ENCODE data around the gene SNAPC4.
"Not testable (repeated sequence)": the region's sequence is repeated elsewhere in the genome, so short reads cannot be mapped to it uniquely, and the experiment has no call there.

Gene SNAPC4

GRCh38 chr9:136410500-136411287 lies 10.7 kb upstream of the SNAPC4 start, which contains the start of the genes ENTR1 and PMPCA:
Gene ENTR1 (minus strand): TSS chr9:136410614. CDS start chr9:136410397, 217 bp downstream.
Gene PMPCA (plus strand): TSS chr9:136410658. CDS start chr9:136410669, 11 bp downstream.
- DNase-seq (ENCODE audit: low spot score): peak; percentile 93

GRCh38 chr9:136409557-136410455 lies 9.8 kb upstream of the SNAPC4 start:
- peak; percentile 62 for DNase-seq (ENCODE audit: low spot score)

GRCh38 chr9:136407911-136408310 lies 7.9 kb upstream of the SNAPC4 start:
- DNase-seq (ENCODE audit: low spot score): no peak

GRCh38 chr9:136407061-136407460 lies 7.1 kb upstream of the SNAPC4 start:
- not testable (repeated sequence) for DNase-seq (ENCODE audit: low spot score)

- DNase-seq (ENCODE audit: low spot score): not testable (repeated sequence)
Observed at GRCh38 chr9:136405904-136406303, 5.9 kb upstream of the SNAPC4 start.

GRCh38 chr9:136405481-136405880 lies 5.5 kb upstream of the SNAPC4 start:
- no peak for DNase-seq (ENCODE audit: low spot score)

- no peak for DNase-seq (ENCODE audit: low spot score)
Observed at GRCh38 chr9:136404801-136405136, 4.8 kb upstream of the SNAPC4 start.

- DNase-seq (ENCODE audit: low spot score): no peak
Observed at GRCh38 chr9:136403915-136404800, 4.2 kb upstream of the SNAPC4 start.

GRCh38 chr9:136403538-136403914 lies 3.6 kb upstream of the SNAPC4 start:
- DNase-seq (ENCODE audit: low spot score): no peak

GRCh38 chr9:136402067-136402466 lies 2.1 kb upstream of the SNAPC4 start:
- no peak for DNase-seq (ENCODE audit: low spot score)

GRCh38 chr9:136401173-136401922 lies 1.4 kb upstream of the SNAPC4 start:
- DNase-seq (ENCODE audit: low spot score): no peak

- peak; percentile 56 for DNase-seq (ENCODE audit: low spot score)
Observed at GRCh38 chr9:136399176-136400037, 563 bp downstream of the SNAPC4 start.

- DNase-seq (ENCODE audit: low spot score): no peak
Observed at GRCh38 chr9:136398286-136398685, 1.7 kb downstream of the SNAPC4 start.

- DNase-seq (ENCODE audit: low spot score): no peak
Observed at GRCh38 chr9:136397643-136398042, 2.3 kb downstream of the SNAPC4 start.

GRCh38 chr9:136396219-136396515 lies 3.8 kb downstream of the SNAPC4 start:
- no peak for DNase-seq (ENCODE audit: low spot score)

- DNase-seq (ENCODE audit: low spot score): no peak
Observed at GRCh38 chr9:136395345-136396218, 4.4 kb downstream of the SNAPC4 start.

GRCh38 chr9:136395020-136395340 lies 5.0 kb downstream of the SNAPC4 start:
- no peak for DNase-seq (ENCODE audit: low spot score)

- no peak for DNase-seq (ENCODE audit: low spot score)
Observed at GRCh38 chr9:136394312-136395019, 5.5 kb downstream of the SNAPC4 start.

- no peak for DNase-seq (ENCODE audit: low spot score)
Observed at GRCh38 chr9:136393531-136393930, 6.4 kb downstream of the SNAPC4 start.
